CD14-positive monocyte (primary cell): ENCODE data around the gene TBC1D25. TPM values are rescaled to one million over a fixed set of nuclear protein-coding genes. Genes with fewer than 3 reads are reported as not detected.

Experiments
- DNase-seq, 3 donors: peaks; one replicate each; pipeline ENCODE4 v3.0.0-alpha.2; 2011 to 2022
- H2AFZ ChIP-seq: 2 replicates; pipeline ENCODE4 v1.6.0; 2012; ENCODE audit warnings: mild to moderate bottlenecking, low read depth, low read length, inconsistent platforms; ENCODE audit not compliant: insufficient read depth, poor library complexity, severe bottlenecking
- H3K27ac ChIP-seq, 2 donors: 1 replicate in 1 of 2; 2 replicates in 1 of 2; pipeline ENCODE4 v1.5.1; 2012 to 2013; ENCODE audit warnings: low read length in 2 of 2, control low read depth in 1 of 2, inconsistent platforms in 1 of 2, low read depth in 1 of 2, mild to moderate bottlenecking in 1 of 2
- H3K27me3 ChIP-seq, 2 donors: one replicate each; pipeline versions ENCODE4 v1.6.0 to v1.6.1; 2011 to 2013; ENCODE audit warnings: low read length in 2 of 2; ENCODE audit not compliant: control insufficient read depth in 2 of 2, insufficient read depth in 2 of 2
- H3K36me3 ChIP-seq, 2 donors: replicated peaks in 1 of 2; 1 replicate in 1 of 2; 2 replicates in 1 of 2; pipeline versions ENCODE4 v1.5.1 to v1.6.1; 2012 to 2013; ENCODE audit warnings: low read length in 2 of 2, control low read depth in 1 of 2, inconsistent platforms in 1 of 2, mild to moderate bottlenecking in 1 of 2; ENCODE audit not compliant: insufficient read depth in 2 of 2, control insufficient read depth in 1 of 2
- H3K4me1 ChIP-seq, 2 donors: 1 replicate in 1 of 2; 2 replicates in 1 of 2; pipeline versions ENCODE4 v1.5.1 to v1.6.1; 2012 to 2013; ENCODE audit warnings: low read length in 2 of 2, control low read depth in 1 of 2, inconsistent platforms in 1 of 2, mild to moderate bottlenecking in 1 of 2, moderate library complexity in 1 of 2; ENCODE audit not compliant: insufficient read depth in 2 of 2, control insufficient read depth in 1 of 2
- H3K4me2 ChIP-seq: replicated peaks from 2 replicates; pipeline ENCODE3; 2012; ENCODE audit warnings: low read length, moderate library complexity, mild to moderate bottlenecking; ENCODE audit not compliant: poor library complexity, severe bottlenecking; ENCODE audit errors: extremely low read depth
- H3K4me3 ChIP-seq, 3 experiments: fragments of 200-600 bp in 1 of 3; sonication (generic) in 1 of 3; replicated peaks in 1 of 3; 1 replicate in 2 of 3; 2 replicates in 1 of 3; pipeline ENCODE4 v1.5.1; 2011 to 2013; ENCODE audit warnings: low read length in 3 of 3, mild to moderate bottlenecking in 3 of 3, control low read depth in 2 of 3, low read depth in 2 of 3, inconsistent platforms in 1 of 3, moderate library complexity in 1 of 3
- H3K79me2 ChIP-seq: 2 replicates; pipeline ENCODE4 v1.6.0; 2012; ENCODE audit warnings: mild to moderate bottlenecking, control low read depth, inconsistent platforms, low read length, moderate library complexity; ENCODE audit not compliant: insufficient read depth
- H3K9ac ChIP-seq: 2 replicates; pipeline ENCODE4 v1.6.0; 2017; ENCODE audit warnings: low read length, mild to moderate bottlenecking; ENCODE audit not compliant: insufficient read depth, poor library complexity, severe bottlenecking
- H3K9me3 ChIP-seq, 2 donors: replicated peaks in 1 of 2; 1 replicate in 1 of 2; 2 replicates in 1 of 2; pipeline versions ENCODE4 v1.5.1 to v1.6.1; 2012 to 2013; ENCODE audit warnings: low read length in 2 of 2, control low read depth in 1 of 2; ENCODE audit not compliant: control insufficient read depth in 1 of 2, insufficient read depth in 1 of 2
- H4K20me1 ChIP-seq: 2 replicates; pipeline ENCODE4 v1.6.0; 2012; ENCODE audit warnings: mild to moderate bottlenecking, low read length, control low read depth, moderate library complexity; ENCODE audit not compliant: insufficient read depth
- H3K27ac Mint-ChIP-seq, 7 donors: one replicate each; pipeline ENCODE4 v1.8.0; 2020; ENCODE audit warnings: mild to moderate bottlenecking in 7 of 7, mixed read lengths in 7 of 7, moderate library complexity in 6 of 7, inconsistent platforms in 2 of 7
- H3K27me3 Mint-ChIP-seq, 3 donors: one replicate each; pipeline ENCODE4 v1.8.0; 2021 to 2022; ENCODE audit warnings: low read depth in 3 of 3, mild to moderate bottlenecking in 3 of 3, mixed read lengths in 3 of 3, moderate library complexity in 3 of 3, inconsistent platforms in 1 of 3
- H3K36me3 Mint-ChIP-seq, 2 donors: one replicate each; pipeline ENCODE4 v1.8.0; 2020; ENCODE audit warnings: mixed read lengths in 2 of 2, inconsistent platforms in 1 of 2, mild to moderate bottlenecking in 1 of 2
- H3K4me1 Mint-ChIP-seq: one replicate; pipeline ENCODE4 v1.8.0; 2020; ENCODE audit warnings: mild to moderate bottlenecking, mixed read lengths
- H3K4me3 Mint-ChIP-seq, 2 donors: one replicate each; pipeline ENCODE4 v1.8.0; 2020; ENCODE audit warnings: mild to moderate bottlenecking in 2 of 2, mixed read lengths in 2 of 2, moderate library complexity in 1 of 2
- H3K9me3 Mint-ChIP-seq, 7 donors: one replicate each; pipeline ENCODE4 v1.8.0; 2020 to 2022; ENCODE audit warnings: mixed read lengths in 7 of 7, mild to moderate bottlenecking in 6 of 7, moderate library complexity in 6 of 7, inconsistent platforms in 2 of 7
- WGBS: methylation state at CpG from one replicate; pipeline ENCODE4 v1.1.5; 2013; ENCODE audit warnings: missing lambda C conversion rate; ENCODE audit not compliant: insufficient coverage; 5-methylcytosine and 5-hydroxymethylcytosine counted together
- intact Hi-C, 2 donors: fragments of 100-400 bp; cut with micrococcal nuclease; formaldehyde crosslinking; loops; one replicate each; pipeline versions ENCODE4 v1.15.0 to v1.15.1; 2023
- polyA plus RNA-seq, 3 donors: library from polyadenylated mRNA; depleted of rRNA in 1 of 3; unstranded in 2 of 3; stranded (reverse) in 1 of 3; fragments of 300-500 nt in 2 of 3; fragments of >200 nt in 1 of 3; fragmentation: Illumina TruSeq in 2 of 3; gene quantifications; 1 replicate in 2 of 3; 2 replicates in 1 of 3; pipeline ENCODE4 v1.2.3, GENCODE V29; 2012 to 2021
- TF ChIP-seq, protein P1 (sequence below): fragments of 200-600 bp; IDR thresholded peaks from one replicate; pipeline ENCODE4 v1.8.0; 2022; ENCODE audit warnings: antibody characterized with exemption, mild to moderate bottlenecking

Gene TBC1D25
- polyA plus RNA-seq, 3 donors = 5.7 to 16.9 (median 6.6) TPM

DNA sequence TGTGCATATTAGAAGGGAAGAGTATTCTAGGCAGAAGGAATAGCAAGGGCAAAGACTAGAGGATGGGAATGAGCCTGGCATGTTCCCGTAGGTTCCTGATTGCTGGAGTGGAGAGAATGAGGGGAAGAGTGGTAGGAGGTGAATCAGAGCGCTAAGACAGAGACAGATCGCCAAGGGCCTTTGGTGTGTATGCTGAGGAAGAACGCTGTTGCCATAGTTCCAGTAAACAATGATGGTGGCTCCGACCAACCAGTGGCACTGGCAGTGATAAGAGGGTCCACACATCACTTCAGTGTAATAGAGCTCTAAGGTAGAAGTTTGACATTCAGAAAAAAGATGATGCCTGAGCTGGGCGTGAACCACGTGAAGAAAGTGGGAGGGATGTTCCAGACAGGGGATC, 966 bp downstream of the TBC1D25 start:
- Mint-ChIP-seq H3K27me3 (peaks cover 0 to 6% (median 2%) of the 10 kb centered on the region in 3 donors), H3K4me3 (peak overlapping the region; percentile 80 to 85), H3K27ac (peak overlapping the region; percentile 89 to 96 (median 94)), H3K4me1 (peaks cover 22% of the 10 kb centered on the region), H3K9me3 (peaks cover 0 to 10% (median 6%) of the 10 kb centered on the region in 7 donors), H3K36me3 (peaks cover 12 to 32% of the 10 kb centered on the region in 2 donors)
- intact Hi-C loops = no loop called here
- H3K79me2 ChIP-seq = peaks cover 4% of the 10 kb centered on the region
- H3K36me3 ChIP-seq = peaks cover 15 to 18% of the 10 kb centered on the region in 2 donors
- no peak overlapping the region for H3K9ac ChIP-seq
- H3K4me1 ChIP-seq = peaks cover 19 to 30% of the 10 kb centered on the region in 2 donors
- H2AFZ ChIP-seq = no peak overlapping the region
- H3K27ac ChIP-seq = peak overlapping the region in 1 of 2 donors; percentile 90
- no peak for DNase-seq
- TF ChIP-seq, protein P1, sequence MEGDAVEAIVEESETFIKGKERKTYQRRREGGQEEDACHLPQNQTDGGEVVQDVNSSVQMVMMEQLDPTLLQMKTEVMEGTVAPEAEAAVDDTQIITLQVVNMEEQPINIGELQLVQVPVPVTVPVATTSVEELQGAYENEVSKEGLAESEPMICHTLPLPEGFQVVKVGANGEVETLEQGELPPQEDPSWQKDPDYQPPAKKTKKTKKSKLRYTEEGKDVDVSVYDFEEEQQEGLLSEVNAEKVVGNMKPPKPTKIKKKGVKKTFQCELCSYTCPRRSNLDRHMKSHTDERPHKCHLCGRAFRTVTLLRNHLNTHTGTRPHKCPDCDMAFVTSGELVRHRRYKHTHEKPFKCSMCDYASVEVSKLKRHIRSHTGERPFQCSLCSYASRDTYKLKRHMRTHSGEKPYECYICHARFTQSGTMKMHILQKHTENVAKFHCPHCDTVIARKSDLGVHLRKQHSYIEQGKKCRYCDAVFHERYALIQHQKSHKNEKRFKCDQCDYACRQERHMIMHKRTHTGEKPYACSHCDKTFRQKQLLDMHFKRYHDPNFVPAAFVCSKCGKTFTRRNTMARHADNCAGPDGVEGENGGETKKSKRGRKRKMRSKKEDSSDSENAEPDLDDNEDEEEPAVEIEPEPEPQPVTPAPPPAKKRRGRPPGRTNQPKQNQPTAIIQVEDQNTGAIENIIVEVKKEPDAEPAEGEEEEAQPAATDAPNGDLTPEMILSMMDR = no peak
- 88% methylated on average over 2 of the region's 7 CpGs for WGBS
- peak overlapping the region; percentile 70 for H3K4me2 ChIP-seq
- no peaks in the 10 kb centered on the region for H4K20me1 ChIP-seq
- H3K4me3 ChIP-seq = peak overlapping the region in 2 of 3 experiments; percentile 71
- H3K27me3 ChIP-seq = no peaks in the 10 kb centered on the region
- H3K9me3 ChIP-seq = no peaks in the 10 kb centered on the region

DNA sequence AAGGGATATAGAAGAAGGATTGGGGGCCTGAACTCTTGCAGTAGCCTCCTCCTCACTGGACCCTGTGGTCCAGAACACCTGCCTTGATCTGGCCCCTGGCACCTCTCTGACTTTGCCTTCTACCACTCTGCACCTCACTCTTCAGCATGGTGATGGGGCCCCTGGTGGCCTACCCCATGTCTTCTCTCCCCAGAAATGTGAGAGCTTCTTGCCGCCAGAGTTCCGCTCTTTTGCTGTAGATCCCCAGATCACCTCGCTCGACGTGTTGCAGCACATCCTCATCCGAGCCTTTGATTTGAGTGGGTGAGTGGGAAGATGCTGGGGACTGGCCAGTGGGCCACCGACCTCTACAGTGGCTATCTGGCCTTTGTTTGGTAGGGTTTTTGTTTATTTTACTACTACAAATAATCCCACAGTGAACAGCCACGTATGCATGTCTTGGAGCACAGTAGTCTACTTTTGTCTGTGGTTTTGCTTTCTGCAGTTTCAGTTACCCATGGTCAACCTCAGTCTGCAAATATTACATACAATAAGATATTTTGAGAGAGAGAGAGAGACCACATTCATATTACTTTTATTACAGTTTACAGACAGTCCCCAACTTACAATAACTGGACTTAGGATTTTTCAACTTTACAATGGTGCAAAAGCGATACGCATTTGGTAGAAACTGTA, 1.8 kb downstream of the TBC1D25 start:
- H3K9ac ChIP-seq = no peak overlapping the region
- peaks cover 15 to 34% of the 10 kb centered on the region in 2 donors for H3K36me3 Mint-ChIP-seq
- no peak overlapping the region for H3K4me2 ChIP-seq
- H3K9me3 Mint-ChIP-seq = peaks cover 0 to 10% (median 6%) of the 10 kb centered on the region in 7 donors
- TF ChIP-seq, protein P1 = no peak
- no peaks in the 10 kb centered on the region for H3K27me3 ChIP-seq
- H3K36me3 ChIP-seq = peaks cover 15 to 21% of the 10 kb centered on the region in 2 donors
- no peak overlapping the region for H3K4me3 ChIP-seq
- DNase-seq = no peak
- peak overlapping the region in 1 of 2 donors; percentile 4 for H3K27ac ChIP-seq
- peak overlapping the region in 6 of 7 donors; percentile 15 to 89 (median 48) for H3K27ac Mint-ChIP-seq
- intact Hi-C loops = no loop called here
- no peak overlapping the region for H2AFZ ChIP-seq
- peaks cover 4% of the 10 kb centered on the region for H3K79me2 ChIP-seq
- peaks cover 18% of the 10 kb centered on the region for H3K4me1 Mint-ChIP-seq
- no peaks in the 10 kb centered on the region for H4K20me1 ChIP-seq
- peaks cover 19 to 30% of the 10 kb centered on the region in 2 donors for H3K4me1 ChIP-seq
- no peaks in the 10 kb centered on the region for H3K9me3 ChIP-seq
- WGBS = no CpG with 5 or more reads among the region's 10 CpGs
- H3K27me3 Mint-ChIP-seq = peaks cover 0 to 6% (median 2%) of the 10 kb centered on the region in 3 donors
- H3K4me3 Mint-ChIP-seq = no peak overlapping the region
